Vagina (tissue), 2 donors: ENCODE data around the gene PPFIA3. TPM values are rescaled to one million over a fixed set of nuclear protein-coding genes. Genes with fewer than 3 reads are reported as not detected.

Experiments
- DNase-seq, 2 donors: peaks; one replicate each; pipeline ENCODE4 v3.0.0-alpha.2; 2017; ENCODE audit errors: extremely low spot score in 2 of 2
- H3K27ac ChIP-seq: fragments of 200-600 bp; sonication (generic); one replicate; pipeline ENCODE4 v1.5.1; 2019
- H3K27me3 ChIP-seq: fragments of 200-600 bp; sonication (generic); one replicate; pipeline ENCODE4 v1.5.1; 2019
- H3K36me3 ChIP-seq, 2 donors: fragments of 200-600 bp; sonication (generic); one replicate each; pipeline ENCODE4 v1.5.1; 2017 to 2019
- H3K4me1 ChIP-seq: fragments of 200-600 bp; sonication (generic); one replicate; pipeline ENCODE4 v1.5.1; 2019
- H3K4me3 ChIP-seq, 2 donors: fragments of 200-600 bp; sonication (generic); 1 replicate in 1 of 2; 2 replicates in 1 of 2; pipeline ENCODE4 v1.5.1; 2016 to 2019
- H3K9me3 ChIP-seq: fragments of 200-600 bp; sonication (generic); one replicate; pipeline ENCODE4 v1.5.1; 2019
- CTCF ChIP-seq, 3 experiments: fragments of 450-650 bp in 2 of 3; fragments of 200-600 bp in 1 of 3; sonication (generic) in 1 of 3; IDR thresholded peaks; one replicate each; pipeline ENCODE4 v1.5.1; 2017 to 2019; ENCODE audit warnings: antibody characterized with exemption in 3 of 3, mild to moderate bottlenecking in 2 of 3, moderate library complexity in 2 of 3
- POLR2A ChIP-seq, 2 donors: fragments of 450-650 bp; IDR thresholded peaks; one replicate each; pipeline ENCODE4 v1.6.1; 2017; ENCODE audit warnings: antibody characterized with exemption in 2 of 2, mild to moderate bottlenecking in 2 of 2, moderate library complexity in 2 of 2
- POLR2AphosphoS5 ChIP-seq, 2 donors: sonication (generic); formaldehyde crosslinking; IDR thresholded peaks; one replicate each; pipeline ENCODE4 v1.9.0; 2017; ENCODE audit warnings: antibody characterized with exemption in 2 of 2, mild to moderate bottlenecking in 2 of 2, low read depth in 1 of 2; ENCODE audit not compliant: insufficient read depth in 1 of 2
- intact Hi-C: fragments of 100-400 bp; cut with DNase I; formaldehyde crosslinking; loops from one replicate; pipeline ENCODE4 v1.15.1; 2023
- total RNA-seq: library from RNA; depleted of rRNA; stranded (reverse); fragments of >200 nt; gene quantifications from one replicate; pipeline ENCODE4 v1.2.3, GENCODE V29; 2016

The PPFIA3 gene
- total RNA-seq, result 4.7 TPM

GRCh38 chr19:49119411-49120324 lies at the start of gene PPFIA3:
Gene PPFIA3 (plus strand): TSS chr19:49119544. CDS start chr19:49127874, 8,330 bp downstream.
- TF ChIP-seq CTCF (IDR thresholded peaks at IDR 0.05) (no peak), POLR2AphosphoS5 (IDR thresholded peaks at IDR 0.05; ENCODE audit: insufficient read depth in 1 of 2, low read depth in 1 of 2) (no peak), POLR2A (IDR thresholded peaks at IDR 0.05) (no peak)
- intact Hi-C loops, result no loop called here
- H3K27ac ChIP-seq, result peak within 1 kb of the TSS; percentile 92
- H3K4me3 ChIP-seq, result peak within 1 kb of the TSS; percentile 64 to 73
- no peak for DNase-seq
- no peaks in the 10 kb centered on the region for H3K9me3 ChIP-seq
- H3K27me3 ChIP-seq, result no peaks in the 10 kb centered on the region
- peaks cover 34% of the 10 kb centered on the region for H3K4me1 ChIP-seq
- no peaks in the 10 kb centered on the region for H3K36me3 ChIP-seq

GRCh38 chr19:49070416-49070815 lies 48.9 kb upstream of the PPFIA3 start:
- DNase-seq, result no peak
- Histone ChIP-seq H3K9me3 (no peaks in the 10 kb centered on the region), H3K4me1 (peaks cover 6% of the 10 kb centered on the region), H3K36me3 (no peaks in the 10 kb centered on the region), H3K4me3 (no peak overlapping the region), H3K27ac (no peak overlapping the region), H3K27me3 (no peaks in the 10 kb centered on the region)
- TF ChIP-seq CTCF (IDR thresholded peaks at IDR 0.05) (no peak), POLR2AphosphoS5 (IDR thresholded peaks at IDR 0.05; ENCODE audit: insufficient read depth in 1 of 2, low read depth in 1 of 2) (no peak), POLR2A (IDR thresholded peaks at IDR 0.05) (no peak)
- intact Hi-C loops, result no loop called here

GRCh38 chr19:49071860-49072547 lies 47.3 kb upstream of the PPFIA3 start:
- intact Hi-C loops, result no loop called here
- Histone ChIP-seq H3K9me3 (no peaks in the 10 kb centered on the region), H3K27ac (no peak overlapping the region), H3K36me3 (no peaks in the 10 kb centered on the region), H3K4me3 (peak overlapping the region in 1 of 2 donors; percentile 28), H3K27me3 (no peaks in the 10 kb centered on the region), H3K4me1 (peaks cover 6% of the 10 kb centered on the region)
- DNase-seq, result no peak
- TF ChIP-seq POLR2A (IDR thresholded peaks at IDR 0.05) (no peak), CTCF (IDR thresholded peaks at IDR 0.05) (no peak), POLR2AphosphoS5 (IDR thresholded peaks at IDR 0.05; ENCODE audit: insufficient read depth in 1 of 2, low read depth in 1 of 2) (no peak)

GRCh38 chr19:49073514-49074378 lies 45.6 kb upstream of the PPFIA3 start:
- intact Hi-C loops, result no loop called here
- H3K4me3 ChIP-seq, result no peak overlapping the region
- H3K9me3 ChIP-seq, result no peaks in the 10 kb centered on the region
- DNase-seq, result no peak
- no peak for TF ChIP-seq CTCF (IDR thresholded peaks at IDR 0.05)
- peaks cover 6% of the 10 kb centered on the region for H3K4me1 ChIP-seq
- no peaks in the 10 kb centered on the region for H3K27me3 ChIP-seq
- H3K27ac ChIP-seq, result no peak overlapping the region
- no peaks in the 10 kb centered on the region for H3K36me3 ChIP-seq
